Hematopoietic multipotent progenitor cell treated with erythropoietin and hydrocortisone succinate and interleukin-3 and kit ligand, for 17 days (in vitro differentiated cells): Measurements from ENCODE around the gene ERVFRD-1.
A peak's percentile ranks its signal among the peaks of the same experiment; 100 is the strongest.
"Not testable (repeated sequence)": the region's sequence is repeated elsewhere in the genome, so short reads cannot be mapped to it uniquely, and the experiment has no call there.

Experiments
- DNase-seq: peaks from one replicate; pipeline ENCODE4 v3.0.0-alpha.2; 2015; ENCODE audit warnings: low spot score

ERVFRD-1 gene

DNA sequence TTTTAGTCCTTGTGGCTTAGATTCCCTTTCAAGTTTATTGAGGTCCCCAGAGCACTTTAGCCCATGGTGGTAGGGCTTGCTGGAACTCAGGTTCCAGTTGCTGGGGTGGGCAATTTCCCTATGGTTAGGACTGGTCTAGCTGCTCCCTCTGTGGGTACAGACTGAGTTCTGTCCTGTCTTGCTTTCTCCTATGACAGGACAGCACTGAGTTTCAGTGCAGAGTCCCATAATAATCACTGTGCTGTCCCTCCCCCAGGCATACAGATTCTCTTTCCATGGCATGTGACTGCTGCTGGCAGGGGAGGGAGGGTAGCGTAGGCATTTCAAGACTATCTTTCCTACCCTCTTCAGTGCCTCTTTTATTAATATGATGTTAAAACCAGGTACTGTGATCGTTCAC, 17.1 kb upstream of the ERVFRD-1 start:
- no peak for DNase-seq

- no peak for DNase-seq
Observed at GRCh38 chr6:11126876-11127275, 15.4 kb upstream of the ERVFRD-1 start.

DNA sequence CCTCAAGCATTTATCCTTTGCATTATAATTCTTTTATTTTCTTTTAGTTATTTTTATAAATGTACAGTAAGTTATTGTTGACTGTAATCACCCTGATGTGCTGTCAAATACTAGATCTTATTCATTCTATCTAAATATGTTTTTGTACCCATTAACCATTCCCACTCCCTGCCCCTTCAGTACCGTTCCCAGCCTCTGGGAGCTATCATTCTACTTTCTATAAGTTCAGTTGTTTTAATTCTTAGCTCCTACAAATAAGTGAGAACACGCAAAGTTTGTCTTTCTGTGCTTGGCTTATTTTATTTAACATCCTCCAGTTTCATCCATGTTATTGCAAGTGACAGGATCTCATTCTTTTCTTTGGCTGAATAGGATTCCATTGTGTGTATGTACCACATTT, 12.5 kb upstream of the ERVFRD-1 start:
- no peak for DNase-seq

GRCh38 chr6:11122380-11122779, 10.9 kb upstream of the ERVFRD-1 start:
- no peak for DNase-seq

DNA sequence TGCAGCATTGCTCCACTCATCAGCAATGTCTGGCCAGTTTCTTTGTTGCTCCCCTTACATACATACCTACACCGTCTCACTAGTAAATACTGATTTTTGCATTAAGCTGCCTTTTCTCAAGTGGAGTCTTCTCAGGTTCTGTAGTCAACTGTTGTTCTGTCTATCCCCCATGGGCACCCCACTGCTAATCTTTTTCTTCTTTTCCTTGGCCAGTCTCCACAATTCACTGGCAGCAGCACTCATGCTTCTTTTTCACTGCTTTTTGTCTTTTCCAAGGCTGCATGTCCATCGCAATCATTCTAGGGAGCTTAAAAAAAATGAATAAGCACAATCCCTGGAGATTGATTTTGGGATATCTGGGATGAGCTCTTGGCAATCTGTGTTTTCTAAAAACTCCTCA, 10.3 kb upstream of the ERVFRD-1 start:
- no peak for DNase-seq

DNA sequence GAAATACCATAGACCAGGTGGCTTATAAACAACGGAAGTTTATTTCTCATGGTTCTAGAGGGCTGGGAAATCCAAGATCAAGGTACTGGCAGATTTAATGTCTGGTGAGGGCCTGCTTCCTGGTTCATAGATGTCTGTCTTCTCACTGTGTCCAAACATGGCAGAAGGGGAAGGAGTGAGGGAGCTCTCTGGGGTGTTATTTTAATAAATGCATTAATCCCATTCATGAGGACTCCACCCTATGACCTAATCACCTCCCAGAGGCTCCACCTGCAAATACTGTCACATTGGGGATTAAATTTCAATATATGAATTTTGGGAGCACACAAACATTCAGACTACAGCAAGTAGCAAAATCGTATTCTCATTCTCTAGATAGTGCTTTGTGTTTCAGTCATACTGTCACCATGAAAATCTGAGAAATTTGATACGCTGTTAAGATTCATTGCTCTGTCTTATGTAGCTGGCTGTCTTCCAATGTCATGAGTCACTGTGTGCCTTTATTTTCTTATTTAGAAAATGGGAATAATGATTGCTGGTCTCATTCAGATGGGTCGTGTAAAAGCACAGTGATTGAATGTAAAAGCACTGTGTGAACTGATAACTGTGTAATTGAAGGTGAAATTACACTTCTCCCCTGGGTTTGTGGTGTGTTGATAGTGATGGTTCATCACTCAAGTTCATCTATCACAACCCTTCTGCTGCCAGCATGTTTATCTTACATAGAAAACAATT, 8.9 kb upstream of the ERVFRD-1 start:
- DNase-seq = no peak

DNA sequence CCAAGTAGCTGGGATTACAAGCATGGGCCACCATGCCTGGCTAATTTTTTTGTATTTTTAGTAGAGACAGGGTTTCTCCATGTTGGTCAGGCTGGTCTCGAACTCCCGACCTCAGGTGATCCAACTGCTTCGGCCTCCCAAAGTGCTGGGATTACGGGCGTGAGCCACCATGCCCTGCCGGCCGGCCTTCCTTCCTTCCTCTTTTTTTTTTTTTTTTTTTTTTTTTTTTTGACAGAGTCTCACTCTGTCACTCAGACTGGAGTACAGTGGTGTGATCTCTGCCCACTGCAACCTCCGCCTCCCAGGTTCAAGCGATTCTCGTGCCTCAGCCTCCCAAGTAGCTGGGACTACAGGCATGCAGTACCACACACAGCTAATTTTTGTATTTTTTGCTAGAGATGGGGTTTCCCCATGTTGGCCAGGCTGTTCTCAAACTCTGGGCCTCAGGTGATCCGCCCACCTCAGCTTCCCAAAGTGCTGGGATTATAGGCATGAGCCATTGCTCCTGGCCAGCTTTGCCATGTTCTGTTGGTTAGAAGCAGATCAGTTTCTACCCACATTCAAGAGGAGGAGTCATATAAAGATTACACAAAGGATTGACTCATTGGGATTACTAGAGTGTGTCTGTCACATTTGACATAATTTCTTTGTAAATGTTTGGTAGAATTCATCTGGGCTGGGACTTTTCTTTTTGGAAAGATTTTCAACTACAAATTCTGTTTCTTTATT, 4.4 kb upstream of the ERVFRD-1 start:
- not testable (repeated sequence) for DNase-seq

GRCh38 chr6:11113038-11113437, 1.5 kb upstream of the ERVFRD-1 start:
- no peak for DNase-seq

DNA sequence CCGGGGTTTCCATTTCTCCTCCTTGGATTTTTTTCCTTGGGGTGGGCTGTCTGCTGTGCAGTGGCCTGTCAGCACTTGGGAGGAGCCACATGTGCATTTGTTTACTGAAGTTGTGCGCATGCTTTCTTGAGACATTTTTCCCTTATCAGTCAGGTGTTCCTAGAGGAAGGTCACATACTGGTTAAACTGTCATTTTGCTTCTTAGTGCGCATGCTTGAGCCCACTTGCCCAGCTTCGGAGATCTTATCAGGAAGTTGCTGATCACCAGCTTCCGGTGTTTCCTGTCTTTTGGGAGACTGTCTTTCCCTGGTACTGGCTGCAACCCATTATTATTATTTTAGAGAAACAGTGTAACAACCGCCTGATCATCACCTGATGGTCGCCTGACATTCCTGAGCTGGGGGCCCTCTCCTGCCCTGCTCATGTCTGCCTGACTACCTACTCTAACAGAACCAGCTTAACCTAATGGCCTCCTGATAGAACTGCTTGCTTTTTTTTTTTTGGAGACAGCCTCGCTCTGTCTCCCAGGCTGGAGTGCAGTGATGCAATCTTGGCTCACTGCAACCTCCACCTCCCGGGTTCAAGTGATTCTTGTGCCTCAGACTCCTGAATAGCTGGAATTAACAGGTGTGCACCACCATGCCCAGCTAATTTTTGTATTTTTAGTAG, 378 bp upstream of the ERVFRD-1 start:
- DNase-seq = no peak

- no peak for DNase-seq
Observed at GRCh38 chr6:11108726-11109125, 2.8 kb downstream of the ERVFRD-1 start.

- DNase-seq = no peak
Observed at GRCh38 chr6:11103065-11103464, 8.5 kb downstream of the ERVFRD-1 start.

- no peak for DNase-seq
Observed at GRCh38 chr6:11101417-11101816, 10.1 kb downstream of the ERVFRD-1 start.

DNA sequence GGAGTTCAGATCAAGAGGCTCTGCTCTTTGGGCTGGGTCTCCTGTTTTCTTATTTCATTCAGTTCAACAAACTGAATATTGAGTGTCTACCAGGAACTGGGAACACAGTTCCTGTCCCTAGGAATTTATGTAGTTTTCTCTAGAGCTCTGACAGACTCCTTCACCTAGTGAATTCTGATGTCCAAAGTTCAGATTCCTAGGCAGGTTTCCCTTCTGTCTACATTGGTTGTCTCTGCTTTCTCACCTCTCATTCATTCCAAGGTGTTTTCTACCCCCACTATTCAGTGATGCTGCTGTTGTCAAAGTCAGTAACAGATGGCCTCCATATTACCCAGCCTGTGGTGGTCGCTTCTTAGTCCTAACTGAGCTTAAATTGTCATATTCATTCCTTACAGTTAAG, 13.5 kb downstream of the ERVFRD-1 start:
- no peak for DNase-seq

DNA sequence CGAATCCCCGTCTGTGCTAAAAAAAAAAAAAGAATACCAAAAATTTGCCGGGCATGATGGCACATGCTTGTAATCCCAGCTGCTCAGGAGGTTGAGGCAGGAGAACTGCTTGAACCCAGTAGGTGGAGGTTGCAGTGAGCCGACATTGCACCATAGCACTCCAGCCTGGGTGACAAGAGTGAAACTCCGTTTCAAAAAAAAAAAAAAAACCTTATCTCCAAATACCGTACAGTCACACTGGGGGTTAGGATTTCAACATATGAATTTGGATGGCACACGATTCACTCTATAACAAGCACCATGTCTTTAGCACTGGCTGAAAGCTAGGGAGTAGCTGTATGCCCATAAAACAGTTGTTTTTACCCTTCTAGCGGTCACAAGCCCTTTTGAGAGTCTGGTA, 14.0 kb downstream of the ERVFRD-1 start:
- DNase-seq = no peak

- DNase-seq = no peak
Observed at GRCh38 chr6:11096109-11096508, 15.4 kb downstream of the ERVFRD-1 start.

DNA sequence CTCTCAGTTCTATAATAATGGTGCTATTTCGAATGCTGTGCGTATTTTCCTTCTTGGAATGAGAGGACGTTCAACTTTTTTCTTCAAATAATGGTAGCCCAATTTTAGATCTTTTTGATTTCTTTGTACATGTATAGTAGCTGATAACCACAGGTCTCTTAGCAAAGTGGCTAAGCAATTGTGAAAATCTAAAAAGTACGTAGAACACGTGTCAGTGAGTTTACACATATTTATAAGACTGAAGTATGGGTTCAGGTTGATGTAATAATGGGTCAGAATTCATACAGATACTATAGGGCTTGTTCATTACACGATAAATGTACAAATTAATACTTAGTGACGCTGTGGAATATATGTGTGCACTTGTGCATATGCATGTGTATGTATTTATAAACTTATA, 16.6 kb downstream of the ERVFRD-1 start:
- DNase-seq = no peak

DNA sequence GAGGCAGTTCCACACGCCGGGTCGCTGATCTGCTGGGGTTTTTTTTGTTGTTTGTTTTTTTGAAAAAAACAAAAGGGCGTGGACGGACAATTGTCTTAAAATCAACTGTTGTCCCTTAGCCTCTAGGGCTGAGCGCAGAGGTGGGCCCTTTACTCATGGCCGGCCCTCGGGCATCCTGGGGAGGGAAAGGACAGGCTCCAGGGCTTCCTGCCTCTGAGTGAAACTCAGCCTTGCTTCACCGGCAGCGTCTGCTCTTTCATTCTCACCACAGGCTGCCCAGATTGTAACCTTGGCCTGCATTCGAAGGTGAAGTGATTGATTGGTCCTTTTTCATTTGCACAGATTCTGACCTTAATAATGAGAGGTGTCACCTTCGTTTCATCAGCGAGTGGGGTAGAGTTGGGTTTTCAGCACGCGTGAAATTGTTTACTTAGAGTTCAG, 17.1 kb downstream of the ERVFRD-1 start:
- peak; percentile 21 for DNase-seq

GRCh38 chr6:11093626-11094410, 17.7 kb downstream of the ERVFRD-1 start, which contains the start of gene SMIM13:
SMIM13 (plus strand) TSS chr6:11093834; CDS start chr6:11094314, 480 bp downstream.
- DNase-seq = peak; percentile 95

DNA sequence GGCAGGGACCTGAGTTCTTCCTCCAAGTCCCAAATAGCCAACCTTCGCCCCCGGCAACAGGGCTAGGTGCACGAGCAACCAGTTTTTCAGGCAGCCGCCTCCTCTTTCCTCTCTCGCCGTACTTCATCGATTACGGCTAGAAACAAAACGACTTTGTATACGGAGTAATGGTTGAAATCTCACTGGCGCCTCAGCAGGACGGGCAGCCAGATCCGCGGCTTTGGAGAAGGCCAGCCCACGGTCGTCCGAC, 18.2 kb downstream of the ERVFRD-1 start:
- no peak for DNase-seq

DNA sequence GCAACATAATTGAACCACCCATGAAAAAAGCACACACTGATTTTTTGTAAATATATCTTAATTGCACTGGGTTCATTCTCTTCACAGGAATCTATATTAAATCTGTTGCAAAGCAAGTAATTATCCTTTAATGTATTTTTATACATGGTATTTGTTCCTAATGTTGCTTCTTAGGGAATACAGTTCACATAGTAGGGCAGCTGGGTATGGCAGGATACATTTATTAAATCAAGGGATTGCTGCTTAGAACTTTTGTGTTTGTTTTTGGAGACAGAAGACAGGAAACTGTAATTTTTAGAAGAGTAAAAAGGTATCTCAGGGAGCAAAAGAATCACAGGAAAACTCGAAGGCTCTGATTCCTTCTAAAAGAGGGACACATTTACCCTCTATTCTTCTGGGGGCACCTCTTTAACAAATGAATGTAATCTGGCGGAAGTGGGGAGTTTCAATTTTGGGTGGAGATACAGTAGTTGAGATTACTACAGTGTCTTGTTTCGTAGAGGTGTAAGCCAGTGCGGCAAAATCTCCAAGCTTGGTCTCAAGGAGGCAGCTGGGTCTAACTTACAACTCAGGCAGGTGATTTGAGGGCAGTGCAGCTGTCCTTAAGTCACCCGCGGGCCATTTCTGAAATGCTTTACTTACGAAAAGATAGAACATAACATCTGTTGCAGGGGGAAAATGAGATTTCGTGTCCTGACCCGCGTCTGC, 18.7 kb downstream of the ERVFRD-1 start:
- no peak for DNase-seq

DNA sequence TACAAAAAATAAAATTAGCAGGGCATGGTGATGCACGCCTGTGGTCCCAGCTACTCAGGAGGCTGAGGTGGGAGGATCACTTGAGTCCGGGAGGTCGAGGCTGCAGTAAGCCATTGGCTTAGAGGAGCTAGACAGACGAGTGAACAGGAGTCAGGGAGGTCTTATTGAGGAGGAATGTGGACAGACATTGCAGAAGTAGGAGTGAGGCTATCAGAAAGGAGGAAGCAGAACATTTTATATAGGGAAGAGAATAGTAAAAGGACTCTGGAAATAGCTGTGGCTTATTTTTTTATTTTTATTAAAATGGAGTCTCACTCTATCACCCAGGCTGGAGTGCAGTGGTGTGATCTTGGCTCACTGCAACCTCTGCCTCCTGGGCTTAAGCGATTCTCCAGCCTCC, 20.4 kb downstream of the ERVFRD-1 start:
- DNase-seq = not testable (repeated sequence)

DNA sequence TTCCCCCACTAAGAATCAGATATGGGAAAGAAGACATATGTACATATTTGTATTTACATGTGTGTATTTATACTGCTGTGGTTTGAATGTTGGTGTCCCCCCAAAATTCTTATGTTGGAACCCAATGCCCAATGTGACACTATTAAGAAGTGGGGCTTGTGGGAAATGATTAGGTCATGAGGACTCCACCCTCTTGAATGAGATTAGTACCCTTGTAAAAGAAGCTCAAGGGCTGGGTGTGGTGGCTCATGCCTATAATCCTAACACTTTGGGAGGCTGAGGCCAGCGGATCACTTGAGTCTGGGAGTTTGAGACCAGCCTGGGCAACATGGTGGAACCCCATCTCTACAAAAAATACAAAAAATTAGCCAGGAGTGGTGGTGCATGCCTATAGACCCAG, 21.8 kb downstream of the ERVFRD-1 start:
- DNase-seq = no peak
